K562 (cell line): Measurements from ENCODE around the gene CHST12. TPM values are rescaled to one million over a fixed set of nuclear protein-coding genes. Genes with fewer than 3 reads are reported as not detected.

Experiments
- EHMT2 ChIP-seq: fragments of 450-650 bp; IDR thresholded peaks from 2 replicates; pipeline ENCODE4 v1.6.1; 2018; ENCODE audit warnings: antibody characterized with exemption
- ELK1 ChIP-seq: sonication (generic); formaldehyde crosslinking; IDR thresholded peaks from 2 replicates; pipeline ENCODE4 v1.8.1; 2022; ENCODE audit warnings: missing genetic modification reagents
- GATAD2B ChIP-seq: fragments of 450-650 bp; IDR thresholded peaks from 2 replicates; pipeline ENCODE4 v1.6.1; 2017; ENCODE audit warnings: mild to moderate bottlenecking, borderline replicate concordance
- JUN ChIP-seq, 2 experiments: sonication (generic) in 1 of 2; formaldehyde crosslinking in 1 of 2; IDR thresholded peaks; 2 replicates each; pipeline versions ENCODE4 v1.6.1 to v1.8.0; 2012 to 2022; ENCODE audit warnings: borderline replicate concordance in 2 of 2, mild to moderate bottlenecking in 2 of 2, improper control_type of control experiment in 1 of 2, low read depth in 1 of 2, low read length in 1 of 2, missing genetic modification reagents in 1 of 2
- MYNN ChIP-seq, 2 experiments: sonication (generic); formaldehyde crosslinking in 1 of 2; IDR thresholded peaks; 2 replicates each; pipeline versions ENCODE4 v1.5.0 to v1.6.1; 2016 to 2020; ENCODE audit warnings: antibody characterized with exemption in 1 of 2, missing genetic modification reagents in 1 of 2
- NCOR1 ChIP-seq: fragments of 450-650 bp; IDR thresholded peaks from 2 replicates; pipeline ENCODE4 v1.6.1; 2016; ENCODE audit warnings: mild to moderate bottlenecking, moderate library complexity
- NFE2 ChIP-seq: IDR thresholded peaks from 2 replicates; pipeline ENCODE4 v1.6.1; 2014; ENCODE audit warnings: antibody characterized with exemption, low read depth
- RNF2 ChIP-seq: sonication (generic); IDR thresholded peaks from 2 replicates; pipeline ENCODE4 v1.6.1; 2016
- SP2 ChIP-seq: IDR thresholded peaks from 2 replicates; pipeline ENCODE4 v1.6.1; 2011; ENCODE audit warnings: mild to moderate bottlenecking, low read depth, low read length, moderate library complexity; ENCODE audit not compliant: poor library complexity, severe bottlenecking; ENCODE audit errors: extremely low read depth
- SREBF1 ChIP-seq: fragments of 150-350 bp; IDR thresholded peaks from 2 replicates; pipeline ENCODE4 v1.6.1; 2014; ENCODE audit warnings: antibody characterized with exemption, low read depth, low read length, borderline replicate concordance
- THAP7 ChIP-seq: fragments of 250-450 bp; sonication (Bioruptor Pico); IDR thresholded peaks from 2 replicates; pipeline ENCODE4 v1.5.0; 2021
- TOE1 ChIP-seq, 2 experiments: fragments of 450-650 bp in 1 of 2; sonication (generic) in 1 of 2; formaldehyde crosslinking in 1 of 2; IDR thresholded peaks; 2 replicates each; pipeline versions ENCODE4 v1.7.1 to v1.8.0; 2016 to 2022; ENCODE audit warnings: borderline replicate concordance in 2 of 2, mild to moderate bottlenecking in 2 of 2, antibody characterized with exemption in 1 of 2, inconsistent platforms in 1 of 2, low read depth in 1 of 2, missing genetic modification reagents in 1 of 2, moderate library complexity in 1 of 2
- TSHZ1 ChIP-seq: fragments of 250-450 bp; sonication (Bioruptor Pico); IDR thresholded peaks from 2 replicates; pipeline ENCODE4 v1.4.0; 2020; ENCODE audit warnings: mild to moderate bottlenecking, moderate library complexity
- ZNF124 ChIP-seq: sonication (generic); formaldehyde crosslinking; IDR thresholded peaks from 2 replicates; pipeline ENCODE4 v1.8.1; 2022; ENCODE audit warnings: missing genetic modification reagents
- ZNF609 ChIP-seq: sonication (generic); formaldehyde crosslinking; IDR thresholded peaks from 2 replicates; pipeline ENCODE4 v1.8.1; 2023; ENCODE audit warnings: missing genetic modification reagents, mild to moderate bottlenecking, borderline replicate concordance
- polyA plus RNA-seq, 8 experiments: library from polyadenylated mRNA; depleted of rRNA in 4 of 8; stranded (reverse) in 5 of 8; unstranded in 3 of 8; fragments of >200 nt; fragmentation: Nextera tagmentation in 2 of 8; fragmentation: Illumina TruSeq in 1 of 8; extraction: Ambion mirVana in 2 of 8; extraction: Trizol in 1 of 8; gene quantifications; 2 replicates each; pipeline versions ENCODE4 v1.2.1 to v1.2.3, GENCODE V29; 2011 to 2014; ENCODE audit warnings: inconsistent platforms in 1 of 8, missing spikeins in 1 of 8
- total RNA-seq, 7 experiments: library from RNA; depleted of rRNA in 6 of 7; stranded (reverse); fragments of >200 nt in 6 of 7; fragmentation: Illumina TruSeq in 2 of 7; extraction: Trizol in 2 of 7; gene quantifications; 2 replicates each; pipeline versions ENCODE4 v1.2.1 to v1.2.3, GENCODE V29; 2011 to 2021; ENCODE audit warnings: low replicate concordance in 1 of 7

Gene CHST12
- total and polyA plus RNA-seq, 9 of the 15 experiments (the other 6 are each of a cell fraction or from before 2014, with no cell fraction given), result 0.18 to 19.8 (median 3.6) TPM

GRCh38 chr7:2451171-2452073 is 48.0 kb downstream of the CHST12 start (continued):
- no peak for TF ChIP-seq THAP7 (CRISPR knock-in tag)
- no peak for TF ChIP-seq NCOR1
- TF ChIP-seq ELK1 (CRISPR knock-in tag), result no peak
- TF ChIP-seq SP2, result no peak
- TF ChIP-seq ZNF609 (CRISPR knock-in tag), result no peak
- TF ChIP-seq TOE1 (IDR thresholded peaks at IDR 0.05; ENCODE audit: borderline replicate concordance), result no peak
- TF ChIP-seq TOE1 (CRISPR knock-in tag; IDR thresholded peaks at IDR 0.05; ENCODE audit: borderline replicate concordance, low read depth), result no peak
- TF ChIP-seq RNF2, result no peak
- peak; percentile 81; the same call in 1 of the 2 replicates for TF ChIP-seq ZNF124 (CRISPR knock-in tag)
- TF ChIP-seq NFE2, result no peak
- TF ChIP-seq EHMT2, result no peak
- TF ChIP-seq MYNN (IDR thresholded peaks at IDR 0.05), result peak; percentile 68; the same call in 1 of the 2 replicates
- no peak for TF ChIP-seq MYNN (CRISPR knock-in tag; IDR thresholded peaks at IDR 0.05)
- no peak for TF ChIP-seq TSHZ1 (CRISPR knock-in tag)
- TF ChIP-seq GATAD2B, result no peak
- TF ChIP-seq JUN (IDR thresholded peaks at IDR 0.05; ENCODE audit: borderline replicate concordance, low read depth, low read length), result no peak
- TF ChIP-seq JUN (CRISPR knock-in tag; IDR thresholded peaks at IDR 0.05; ENCODE audit: borderline replicate concordance), result no peak
- no peak for TF ChIP-seq SREBF1
